Measurements from ENCODE around the gene IDH3G.
A peak's percentile ranks its signal among the peaks of the same experiment; 100 is the strongest.
"Not testable (repeated sequence)": the region's sequence is repeated elsewhere in the genome, so short reads cannot be mapped to it uniquely, and the experiment has no call there.

Gene IDH3G

DNA sequence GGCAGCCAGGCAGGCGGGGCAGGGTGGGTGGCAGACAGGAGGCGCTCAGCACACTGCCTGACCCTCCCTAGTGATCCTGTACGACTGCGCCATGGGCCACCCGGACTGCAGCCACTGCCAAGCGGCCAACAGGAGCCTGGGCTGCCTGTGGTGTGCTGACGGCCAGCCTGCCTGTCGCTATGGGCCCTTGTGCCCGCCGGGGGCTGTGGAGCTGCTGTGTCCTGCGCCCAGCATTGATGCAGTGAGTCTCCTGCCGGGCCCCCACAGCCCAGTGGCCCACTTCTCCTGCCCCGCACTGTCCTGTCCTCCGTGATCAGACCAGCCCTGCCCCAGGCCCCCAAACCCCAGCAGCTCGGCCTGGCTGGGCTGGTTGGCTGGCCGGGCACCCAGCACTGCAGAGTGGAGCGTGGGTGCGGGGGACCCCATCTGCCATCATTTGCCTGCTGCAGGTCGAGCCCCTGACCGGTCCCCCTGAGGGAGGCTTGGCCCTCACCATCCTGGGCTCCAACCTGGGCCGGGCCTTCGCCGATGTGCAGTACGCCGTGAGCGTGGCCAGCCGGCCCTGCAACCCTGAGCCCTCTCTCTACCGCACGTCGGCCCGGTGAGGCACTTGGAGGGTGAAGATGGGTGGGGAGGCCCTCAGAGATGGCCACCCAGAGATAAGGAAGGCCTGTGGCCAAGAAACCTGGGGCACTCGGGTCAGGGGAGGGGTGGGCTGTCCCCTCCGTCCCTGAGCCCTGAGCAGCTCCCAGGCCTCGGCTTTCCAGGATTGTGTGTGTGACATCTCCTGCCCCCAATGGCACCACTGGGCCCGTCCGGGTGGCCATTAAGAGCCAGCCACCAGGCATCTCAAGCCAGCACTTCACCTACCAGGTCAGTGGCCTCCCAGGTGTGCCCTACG is 22.5 kb downstream of the IDH3G start:
- DNase-seq: no peak

DNA sequence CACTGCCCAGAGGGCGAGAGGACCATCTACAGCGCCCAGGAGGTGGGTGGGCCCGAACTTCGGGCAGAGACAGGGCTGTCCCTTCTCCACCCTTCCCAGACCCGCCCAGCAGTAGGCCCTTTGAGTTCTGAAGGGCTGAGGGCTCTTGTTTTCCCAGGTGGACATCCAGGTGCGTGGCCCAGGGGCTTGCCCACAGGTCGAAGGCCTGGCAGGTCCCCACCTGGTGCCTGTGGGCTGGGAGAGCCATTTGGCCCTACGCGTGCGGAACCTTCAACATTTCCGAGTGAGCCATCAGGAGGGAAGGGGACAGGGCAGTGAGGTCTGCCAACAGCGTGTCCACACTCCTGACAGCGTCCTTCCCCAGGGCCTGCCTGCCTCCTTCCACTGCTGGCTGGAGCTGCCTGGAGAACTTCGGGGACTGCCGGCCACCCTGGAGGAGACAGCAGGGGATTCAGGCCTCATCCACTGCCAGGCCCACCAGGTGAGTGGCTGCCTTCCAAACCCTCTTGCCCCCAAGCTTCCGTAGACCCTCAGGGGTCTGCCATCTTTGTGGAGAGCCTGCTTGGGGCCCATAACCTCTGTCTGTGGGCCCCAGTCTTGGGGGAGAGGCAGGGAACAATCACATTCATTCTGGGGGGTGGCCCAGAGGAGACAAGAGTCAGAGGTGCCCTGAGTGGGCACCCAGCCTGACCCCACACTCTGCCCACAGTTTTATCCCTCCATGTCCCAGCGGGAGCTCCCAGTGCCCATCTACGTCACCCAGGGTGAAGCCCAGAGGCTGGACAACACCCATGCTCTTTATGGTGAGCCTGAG is 23.4 kb downstream of the IDH3G start:
- no peak for DNase-seq

DNA sequence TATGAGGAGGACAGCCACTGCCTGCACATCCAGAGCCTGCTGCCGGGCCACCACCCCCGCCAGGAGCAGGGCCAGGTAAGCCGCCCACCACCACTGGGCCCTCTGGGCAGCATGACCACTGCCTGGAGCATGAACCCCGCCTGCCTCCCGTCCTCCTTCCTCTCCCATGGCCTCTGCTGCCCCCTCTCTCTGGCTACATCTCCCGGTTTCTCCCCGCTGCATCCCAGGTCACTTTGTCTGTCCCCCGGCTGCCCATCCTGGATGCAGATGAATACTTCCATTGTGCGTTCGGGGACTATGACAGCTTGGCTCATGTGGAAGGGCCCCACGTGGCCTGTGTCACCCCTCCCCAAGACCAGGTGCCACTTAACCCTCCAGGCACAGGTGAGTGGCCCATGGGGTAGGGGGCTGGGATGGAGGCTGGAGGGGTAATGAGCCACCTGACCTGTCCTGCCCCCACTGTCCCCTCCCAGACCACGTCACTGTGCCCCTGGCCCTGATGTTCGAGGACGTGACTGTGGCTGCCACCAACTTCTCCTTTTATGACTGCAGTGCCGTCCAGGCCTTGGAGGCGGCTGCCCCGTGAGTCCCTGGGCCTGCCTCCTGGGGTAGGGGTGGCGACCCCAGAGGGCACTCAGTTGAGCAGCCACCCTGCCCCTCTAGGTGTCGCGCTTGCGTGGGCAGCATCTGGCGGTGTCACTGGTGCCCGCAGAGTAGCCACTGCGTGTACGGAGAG is 24.1 kb downstream of the IDH3G start:
- DNase-seq: no peak

DNA sequence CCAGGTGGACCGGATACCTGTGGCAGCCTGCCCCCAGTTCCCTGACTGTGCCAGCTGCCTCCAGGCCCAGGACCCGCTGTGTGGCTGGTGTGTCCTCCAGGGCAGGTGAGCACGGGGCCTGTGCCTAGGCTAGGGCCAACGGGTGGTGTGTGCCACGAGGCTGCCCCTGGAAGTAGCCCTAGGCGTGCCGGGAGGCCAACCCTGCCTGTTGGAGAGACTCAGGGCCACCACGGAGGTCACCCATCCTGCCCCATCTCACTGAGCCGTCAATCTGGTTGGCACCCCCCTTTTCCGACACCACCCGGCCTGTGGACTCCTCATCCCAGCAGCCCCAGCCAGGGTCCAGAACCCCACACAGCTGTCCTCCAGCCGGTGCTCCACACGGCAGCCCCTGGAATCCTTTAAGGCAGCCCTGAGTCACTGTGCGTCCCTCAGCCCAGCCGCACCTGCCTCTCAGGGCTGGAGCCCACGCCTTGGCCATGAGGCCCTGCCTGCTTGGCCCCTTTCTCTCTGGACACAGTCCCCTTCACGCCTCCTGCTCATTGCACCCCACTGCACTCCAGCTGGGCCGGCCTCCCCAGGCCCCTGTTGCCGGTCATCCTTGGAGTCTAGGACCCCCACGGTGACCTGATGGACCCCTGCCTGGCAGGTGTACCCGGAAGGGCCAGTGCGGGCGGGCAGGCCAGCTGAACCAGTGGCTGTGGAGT is 24.9 kb downstream of the IDH3G start:
- no peak for DNase-seq

DNA sequence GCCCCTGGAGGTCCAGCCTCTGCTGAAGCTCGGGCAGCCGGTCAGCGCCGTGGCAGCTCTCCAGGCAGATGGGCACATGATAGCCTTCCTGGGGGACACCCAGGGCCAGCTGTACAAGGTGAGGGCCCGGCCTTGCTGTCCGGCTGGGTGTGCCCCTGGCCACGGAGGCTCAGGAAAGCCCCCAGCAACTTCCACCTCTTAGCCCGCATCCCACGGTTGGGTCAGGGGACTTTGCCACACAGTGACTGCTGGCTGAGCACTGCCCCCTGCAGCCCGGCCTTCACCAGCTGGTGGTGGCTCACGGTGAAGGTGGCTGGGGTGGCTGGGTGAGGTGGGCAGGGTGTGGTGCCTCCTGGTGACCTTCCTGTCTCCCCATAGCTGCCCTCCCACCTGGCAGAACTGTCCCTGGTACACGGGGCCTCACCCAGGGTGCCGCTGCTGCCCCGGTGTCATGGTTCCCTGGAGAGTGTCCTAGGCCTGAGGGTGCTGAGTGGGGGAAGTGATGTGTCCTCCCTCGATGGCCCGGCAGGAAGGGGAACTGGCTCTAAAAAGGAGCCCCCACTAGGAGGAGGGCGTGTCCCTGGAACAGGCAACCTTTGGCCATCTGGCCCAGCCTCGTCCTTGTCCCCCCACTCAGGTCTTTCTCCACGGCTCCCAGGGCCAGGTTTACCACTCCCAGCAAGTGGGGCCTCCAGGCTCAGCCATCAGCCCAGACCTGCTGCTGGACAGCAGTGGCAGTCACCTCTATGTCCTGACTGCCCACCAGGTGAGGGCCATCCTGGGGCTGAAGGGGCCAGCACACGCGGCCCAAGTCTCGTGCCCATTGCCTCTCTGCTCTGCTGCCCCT is 25.6 kb downstream of the IDH3G start:
- no peak for DNase-seq

DNA sequence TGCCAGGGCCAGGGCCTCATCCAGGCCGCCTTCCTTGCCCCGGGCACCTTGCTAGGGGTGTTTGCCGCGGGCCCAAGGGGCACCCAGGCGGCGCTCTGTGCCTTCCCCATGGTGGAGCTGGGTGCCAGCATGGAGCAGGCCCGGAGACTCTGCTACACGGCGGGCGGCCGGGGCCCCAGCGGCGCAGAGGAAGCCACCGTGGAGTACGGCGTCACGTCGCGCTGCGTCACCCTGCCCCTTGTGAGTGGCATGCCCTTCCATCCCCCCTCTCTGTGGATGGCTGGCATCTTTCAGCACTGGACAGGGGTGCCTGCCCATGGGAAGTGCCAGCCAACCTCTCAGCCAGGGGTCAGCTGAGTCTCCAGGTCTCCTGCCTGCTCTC is 26.5 kb downstream of the IDH3G start:
- DNase-seq: no peak

DNA sequence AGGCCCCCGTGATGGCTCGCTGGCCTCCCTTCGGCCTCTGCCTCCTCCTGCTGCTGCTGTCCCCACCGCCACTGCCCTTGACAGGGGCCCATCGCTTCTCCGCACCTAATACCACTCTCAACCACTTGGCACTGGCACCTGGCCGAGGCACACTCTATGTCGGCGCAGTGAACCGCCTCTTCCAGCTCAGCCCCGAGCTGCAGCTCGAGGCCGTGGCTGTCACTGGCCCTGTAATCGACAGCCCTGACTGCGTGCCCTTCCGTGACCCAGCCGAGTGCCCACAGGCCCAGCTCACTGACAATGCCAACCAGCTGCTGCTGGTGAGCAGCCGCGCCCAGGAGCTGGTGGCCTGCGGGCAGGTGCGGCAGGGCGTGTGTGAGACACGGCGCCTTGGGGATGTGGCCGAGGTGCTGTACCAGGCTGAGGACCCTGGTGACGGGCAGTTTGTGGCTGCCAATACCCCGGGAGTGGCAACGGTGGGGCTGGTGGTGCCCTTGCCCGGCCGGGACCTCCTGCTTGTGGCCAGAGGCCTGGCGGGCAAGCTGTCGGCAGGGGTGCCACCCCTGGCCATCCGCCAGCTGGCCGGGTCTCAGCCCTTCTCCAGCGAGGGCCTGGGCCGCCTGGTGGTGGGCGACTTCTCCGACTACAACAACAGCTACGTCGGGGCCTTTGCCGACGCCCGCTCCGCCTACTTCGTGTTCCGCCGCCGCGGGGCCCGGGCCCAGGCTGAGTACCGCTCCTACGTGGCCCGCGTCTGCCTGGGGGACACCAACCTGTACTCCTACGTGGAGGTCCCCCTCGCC is 27.1 kb downstream of the IDH3G start:
- no peak for DNase-seq

DNA sequence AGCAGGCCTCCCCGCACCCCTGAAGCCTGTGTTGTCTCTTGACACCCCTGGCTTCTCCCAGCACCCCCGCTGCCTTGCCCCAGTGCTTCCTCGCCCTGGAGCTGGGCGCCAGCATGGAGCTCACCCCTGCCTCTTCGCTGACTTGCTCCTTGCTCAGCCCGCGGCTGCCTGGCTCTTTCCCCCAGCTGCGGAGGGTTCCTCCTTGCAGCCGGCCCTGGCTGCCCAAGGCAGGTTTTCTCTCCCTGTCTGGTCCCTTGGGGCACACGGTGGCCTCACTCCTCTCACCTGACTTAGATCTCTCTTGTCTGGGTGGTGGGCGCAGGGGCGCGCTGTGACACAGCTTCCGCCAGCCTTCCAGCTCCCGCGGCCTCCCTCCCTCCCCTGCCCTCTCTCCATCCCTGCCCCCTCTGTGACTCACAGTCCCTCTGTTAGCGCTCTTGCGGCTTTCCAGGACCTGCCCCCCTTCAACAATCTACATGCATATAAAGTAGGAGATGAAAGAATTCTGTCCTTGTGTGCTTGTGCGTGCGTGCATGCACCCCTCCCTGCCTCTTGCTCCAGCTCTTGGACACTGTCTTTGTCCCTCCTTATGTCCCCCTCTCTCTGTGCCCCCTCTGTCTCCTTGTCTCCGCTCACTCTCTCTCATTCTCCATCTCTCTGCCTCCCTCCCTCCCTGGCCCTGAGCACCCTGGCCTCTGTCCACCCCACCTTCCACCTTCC is 27.9 kb downstream of the IDH3G start:
- peak; percentile 36 to 49 for DNase-seq

DNA sequence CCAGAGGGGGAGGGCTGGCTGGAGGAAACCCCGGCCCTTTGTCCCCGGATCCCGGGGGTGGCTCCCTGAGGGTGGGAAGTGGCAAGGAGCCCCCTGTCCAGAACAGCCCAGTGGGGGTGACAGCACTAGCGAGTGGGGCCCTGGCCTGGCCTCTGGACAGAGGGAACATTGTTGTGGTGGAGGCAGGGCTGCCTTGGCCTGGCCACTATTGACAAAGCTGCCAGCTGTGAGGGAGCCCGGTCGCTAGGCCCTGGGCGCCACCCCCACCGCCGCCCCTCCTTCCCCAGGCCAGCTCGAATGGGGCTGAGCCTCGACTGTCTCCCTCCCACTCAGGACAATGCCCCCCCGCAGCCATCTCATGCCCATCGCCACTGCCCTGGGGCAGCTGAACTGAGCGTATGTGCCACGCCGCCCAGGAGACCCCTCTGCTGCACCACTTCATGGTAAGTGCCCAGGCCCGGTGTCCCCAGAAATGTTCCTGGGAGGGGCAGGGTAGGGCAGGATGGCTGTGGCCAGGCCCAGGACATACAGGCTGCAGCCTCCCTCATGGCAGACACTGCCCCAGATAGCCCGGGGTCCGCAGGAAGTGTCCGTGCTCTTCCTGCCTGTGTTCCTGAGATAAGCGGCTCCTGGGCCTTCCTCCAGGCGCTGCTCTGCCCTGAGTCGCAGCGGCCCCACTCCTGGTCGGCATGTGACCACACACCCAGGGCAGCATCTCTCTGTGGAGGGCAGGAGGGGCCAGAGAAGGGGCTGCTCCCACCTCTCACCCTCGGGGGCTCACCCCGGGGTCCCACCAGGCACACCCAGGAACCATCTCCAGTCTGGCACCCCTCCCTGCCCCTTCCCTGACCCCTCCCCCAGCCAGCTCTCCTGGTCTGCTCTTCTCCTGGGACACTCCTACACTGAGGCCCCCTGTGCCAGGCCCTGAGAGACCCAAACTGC is 28.8 kb downstream of the IDH3G start:
- no peak for DNase-seq

DNA sequence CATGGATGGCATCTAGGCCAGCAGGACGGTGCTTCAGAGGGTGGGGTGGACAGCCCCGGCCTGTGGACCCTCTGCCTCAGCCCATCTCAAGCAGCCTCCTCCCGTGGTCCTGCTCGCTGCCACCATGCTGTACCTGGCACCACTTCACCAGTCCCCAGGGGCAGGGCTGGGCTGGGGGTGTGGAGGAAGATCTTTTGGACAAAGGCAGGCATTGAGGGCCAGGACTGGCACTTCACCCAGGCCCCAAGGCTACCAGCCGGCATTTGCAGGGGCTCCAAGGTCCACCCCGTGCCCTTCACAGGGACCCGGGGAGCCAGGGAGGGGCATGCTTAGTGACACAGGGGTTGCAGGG is 29.4 kb downstream of the IDH3G start:
- DNase-seq: no peak

DNA sequence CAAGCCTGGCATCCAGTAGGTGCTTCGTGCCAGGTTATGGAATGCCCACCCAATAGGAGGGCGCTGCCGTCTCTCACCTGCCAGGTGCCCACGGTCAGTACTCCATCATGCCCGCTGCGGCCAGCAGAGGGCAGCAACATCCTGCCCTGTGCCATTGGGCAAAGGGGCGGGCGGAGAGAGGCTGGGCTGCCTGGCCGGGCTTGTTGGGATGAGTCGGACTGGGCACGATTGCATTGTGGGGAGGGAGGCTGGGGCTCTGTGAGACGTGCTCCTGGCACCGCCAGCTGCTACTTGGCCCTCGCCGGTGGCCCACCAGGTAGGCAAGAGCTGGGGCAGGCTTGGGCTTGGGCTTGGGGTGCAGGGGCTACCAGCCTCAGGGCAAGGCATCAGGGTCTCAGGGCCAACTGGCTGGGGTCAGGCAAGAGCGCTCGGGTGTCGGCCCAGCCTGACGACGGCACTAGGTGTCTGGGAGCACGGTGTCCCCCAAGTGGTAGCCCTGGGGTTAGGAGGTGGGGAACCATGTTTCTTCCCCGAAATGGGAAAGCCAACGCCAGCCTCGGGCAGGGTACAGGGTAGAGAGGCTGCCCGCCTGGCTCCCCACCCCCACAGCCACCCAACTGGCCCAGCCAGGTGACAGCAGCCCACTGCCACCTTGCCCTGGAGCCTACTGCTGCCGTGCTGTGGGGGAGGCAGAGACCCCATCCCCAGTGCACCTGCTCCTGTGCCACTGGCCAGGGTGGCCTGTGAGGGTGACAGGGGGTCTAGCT is 30.0 kb downstream of the IDH3G start, which contains the start of gene PLXNB3:
PLXNB3 (plus strand) TSS at position 261 of the 767 bp plus-strand sequence. CDS start 1,287 bp downstream, outside the sequence.
- DNase-seq: peak; percentile 69 to 86

DNA sequence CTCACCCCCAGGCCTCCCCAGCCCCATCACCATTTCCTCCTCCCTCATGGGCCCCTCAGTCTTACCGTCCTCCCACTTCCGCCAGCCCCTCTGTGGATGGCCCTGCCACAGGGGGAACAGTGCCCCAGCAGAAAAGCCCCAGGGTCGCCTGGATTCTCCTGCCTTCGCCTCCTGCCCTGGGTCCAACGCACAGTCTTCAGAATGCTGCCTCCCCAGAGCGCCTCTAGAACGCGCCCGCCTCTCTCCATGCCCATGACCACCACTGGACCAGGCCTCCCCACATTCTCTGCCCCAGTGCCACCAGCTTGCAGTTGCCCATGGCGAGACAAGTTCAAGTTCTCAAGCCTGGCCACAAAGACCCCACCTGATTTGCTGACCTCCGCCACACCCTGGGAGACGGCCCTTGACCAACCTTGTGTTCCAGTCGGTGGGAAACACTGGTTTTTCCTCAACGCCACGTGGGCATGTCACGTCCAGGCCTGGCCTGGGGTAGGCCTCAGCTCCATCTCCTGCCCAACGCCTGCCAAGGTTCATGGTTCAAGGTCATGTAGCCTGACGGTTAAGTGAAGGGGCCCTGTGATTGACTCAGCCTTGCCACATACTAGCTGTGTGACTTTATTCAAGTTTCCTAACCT is 30.8 kb downstream of the IDH3G start:
- no peak for DNase-seq

DNA sequence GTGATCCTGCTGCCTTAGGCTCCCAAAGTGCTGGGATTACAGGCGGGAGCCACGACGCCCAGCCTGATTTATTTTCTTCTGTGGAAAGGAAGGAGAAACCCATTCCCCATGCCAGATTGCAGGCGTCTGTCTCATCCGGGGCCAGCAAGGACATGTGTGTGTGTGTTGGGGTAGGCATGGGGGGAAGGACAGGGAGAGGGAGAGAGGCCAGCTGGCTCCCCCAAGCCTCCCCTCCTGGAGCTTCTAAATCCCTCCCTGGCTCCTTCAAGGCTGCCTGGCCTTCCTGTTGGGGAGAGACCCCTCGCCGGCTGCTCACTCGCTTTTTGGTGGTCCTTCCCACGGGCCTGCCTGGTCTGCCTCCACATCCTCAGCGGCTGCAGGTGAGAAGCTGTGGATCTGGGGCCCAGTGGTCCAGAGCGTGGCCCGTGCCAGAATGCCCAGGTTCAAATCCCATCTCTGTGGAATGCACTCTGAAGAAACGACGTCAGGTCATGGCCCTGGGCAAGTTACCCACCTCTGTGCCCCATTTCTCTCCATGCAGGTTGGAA is 31.5 kb downstream of the IDH3G start:
- DNase-seq: peak in 1 of 2 experiments; percentile 70

DNA sequence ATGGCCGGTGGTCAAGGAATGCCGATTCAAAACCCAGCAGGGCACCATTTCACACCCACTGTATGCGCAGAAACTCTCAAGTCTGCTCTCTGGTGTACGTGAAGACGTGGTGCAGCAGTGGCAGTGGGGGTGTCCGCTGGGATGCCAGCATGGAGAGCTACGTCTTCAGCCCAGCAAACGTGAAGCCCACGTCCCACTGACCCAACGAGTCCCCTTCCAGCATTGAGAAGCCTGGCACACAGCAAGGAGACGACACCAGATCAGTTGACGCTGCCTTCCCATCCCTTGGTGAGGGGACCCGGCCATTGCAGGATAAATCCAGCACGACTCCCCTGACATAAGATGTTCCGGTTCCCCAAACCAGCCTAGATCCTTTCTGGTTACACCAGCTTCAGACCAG is 32.3 kb downstream of the IDH3G start:
- DNase-seq: no peak

DNA sequence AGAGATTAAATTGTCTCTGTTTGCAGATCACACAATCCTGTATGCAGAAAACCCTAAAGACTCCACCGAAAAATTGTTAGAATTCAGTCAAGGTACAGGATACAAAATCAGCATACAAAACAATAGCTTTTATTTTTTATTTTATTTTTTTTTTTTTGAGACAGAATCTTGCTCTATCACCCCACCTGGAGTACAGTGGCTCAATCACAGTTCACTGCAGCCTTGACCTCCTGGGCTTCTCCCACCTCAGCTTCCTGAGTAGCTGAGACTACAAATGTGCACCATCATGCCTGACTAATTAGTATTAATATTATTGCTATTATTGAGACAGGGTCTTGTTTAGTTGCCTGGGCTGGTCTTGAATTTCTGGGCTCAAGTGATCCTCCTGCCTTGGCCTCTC is 39.0 kb downstream of the IDH3G start:
- DNase-seq: no peak

DNA sequence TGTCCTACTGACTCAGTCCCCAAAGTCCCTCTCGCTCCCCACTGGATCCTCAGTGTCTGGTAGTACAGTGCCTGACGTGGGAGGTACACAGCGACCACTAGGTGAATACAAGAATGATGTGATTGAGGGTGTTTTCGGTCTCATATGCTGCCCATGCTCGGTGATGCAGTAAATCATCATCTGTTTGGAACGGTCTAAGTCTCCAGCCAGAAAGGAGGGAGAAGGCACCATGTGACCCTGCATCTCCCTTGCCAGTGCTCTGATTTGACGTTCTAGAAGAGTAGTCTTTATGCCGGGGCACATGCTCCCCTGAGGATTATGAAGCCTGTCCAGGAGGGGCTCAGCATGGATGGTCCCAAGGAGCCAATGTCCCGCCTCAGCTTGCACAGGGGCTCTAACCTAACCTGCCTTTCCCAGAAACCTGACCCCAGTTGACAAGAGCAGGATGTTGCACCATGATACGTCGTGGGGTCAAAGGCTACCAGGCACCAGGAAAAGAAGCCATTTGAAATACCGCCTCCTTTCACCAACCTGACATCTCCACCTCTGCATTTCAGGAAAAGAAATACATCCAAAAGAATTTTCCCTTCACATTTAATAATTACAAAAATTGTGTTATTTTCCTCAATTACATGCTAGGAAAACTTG is 43.9 kb downstream of the IDH3G start:
- DNase-seq: no peak

DNA sequence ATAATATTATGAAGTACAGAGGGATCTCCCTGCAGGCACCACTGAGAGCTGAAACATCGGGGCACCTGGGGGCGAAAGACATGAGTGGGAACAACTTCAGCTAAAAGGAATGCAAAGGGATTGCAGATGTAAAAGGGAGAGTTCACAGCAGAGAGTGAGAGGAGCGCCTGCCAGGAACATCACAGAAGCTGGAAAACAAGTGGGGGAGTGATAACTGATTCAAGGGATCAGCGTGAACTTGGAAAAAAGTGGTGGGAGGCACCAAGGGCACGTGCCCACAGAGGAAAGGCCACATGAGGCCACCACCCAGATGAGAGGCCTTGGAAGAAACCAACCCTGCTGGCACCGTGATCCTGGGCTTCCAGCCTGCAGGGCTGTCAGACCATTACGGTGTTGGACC is 45.2 kb downstream of the IDH3G start:
- not testable (repeated sequence) for DNase-seq

Data from NCI-H524 (cell line).